ENCODE results near the gene FOLH1.
"Not testable (repeated sequence)": the region's sequence is repeated elsewhere in the genome, so short reads cannot be mapped to it uniquely, and the experiment has no call there.

DNA sequence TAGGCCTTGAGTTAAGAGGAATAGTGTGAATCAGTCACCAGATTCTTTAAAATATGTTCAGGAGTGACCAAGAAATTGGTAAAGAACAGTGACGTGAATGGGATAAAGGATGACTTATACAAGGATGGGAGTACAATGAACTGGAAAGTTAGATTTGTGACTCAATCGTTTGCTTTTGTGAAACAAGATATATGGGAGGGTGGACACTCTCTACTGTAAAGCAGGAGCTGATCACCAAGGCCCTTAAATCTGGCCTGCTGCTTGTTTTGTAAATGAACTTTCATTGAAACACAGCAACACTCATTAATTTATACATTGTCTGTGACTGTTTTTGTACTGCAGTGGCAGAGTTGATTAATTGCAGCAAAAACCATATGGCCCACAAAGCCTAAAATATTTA is 46.7 kb upstream of the FOLH1 start:
- TF ChIP-seq POLR2A (IDR thresholded peaks at IDR 0.05; ENCODE audit: low read depth, low read length); TAF1 (IDR thresholded peaks at IDR 0.05; ENCODE audit: borderline replicate concordance, low read depth, low read length): not testable (repeated sequence)
